ENCODE results near the gene MTFMT.
"Not testable (repeated sequence)": the region's sequence is repeated elsewhere in the genome, so short reads cannot be mapped to it uniquely, and the experiment has no call there.

The MTFMT gene

GRCh38 chr15:65028338-65028737 lies 1.1 kb downstream of the MTFMT start:
- in situ Hi-C loops (cut with HindIII; ENCODE audit: low sequenced_read_pairs): no loop called here
- peak overlapping the region; percentile 75 for H3K4me3 ChIP-seq (ENCODE audit: low read depth, low read length)
- DNase-seq (ENCODE audit: low read depth, low spot score): no peak

DNA sequence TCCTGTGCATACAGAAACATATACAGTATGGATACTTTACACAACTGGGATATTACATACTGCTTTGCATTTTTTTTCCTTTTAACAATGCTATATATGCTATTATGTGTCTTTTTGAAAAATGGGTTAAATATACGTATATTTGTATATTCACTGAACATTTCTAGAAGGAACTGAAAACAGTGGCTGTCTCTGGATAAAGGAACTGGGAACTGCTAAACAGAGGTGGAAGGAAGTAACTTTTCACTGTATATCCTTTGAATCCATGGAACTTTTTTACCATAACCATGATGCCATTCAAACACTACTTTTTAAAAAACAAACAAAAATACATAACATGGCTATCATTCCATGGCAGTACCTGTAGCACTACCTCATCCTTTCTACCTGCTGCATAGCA lies 1.8 kb downstream of the MTFMT start:
- H3K4me3 ChIP-seq (ENCODE audit: low read depth, low read length): no peak overlapping the region
- in situ Hi-C loops (cut with HindIII; ENCODE audit: low sequenced_read_pairs): no loop called here
- no peak for TF ChIP-seq CTCF (IDR thresholded peaks at IDR 0.05; ENCODE audit: low read depth, low read length)
- DNase-seq (ENCODE audit: low read depth, low spot score): no peak

More at GRCh38 chr15:65028338-65028737, 1.1 kb downstream of the MTFMT start:
- TF ChIP-seq CTCF (IDR thresholded peaks at IDR 0.05; ENCODE audit: low read depth, low read length): no peak

DNA sequence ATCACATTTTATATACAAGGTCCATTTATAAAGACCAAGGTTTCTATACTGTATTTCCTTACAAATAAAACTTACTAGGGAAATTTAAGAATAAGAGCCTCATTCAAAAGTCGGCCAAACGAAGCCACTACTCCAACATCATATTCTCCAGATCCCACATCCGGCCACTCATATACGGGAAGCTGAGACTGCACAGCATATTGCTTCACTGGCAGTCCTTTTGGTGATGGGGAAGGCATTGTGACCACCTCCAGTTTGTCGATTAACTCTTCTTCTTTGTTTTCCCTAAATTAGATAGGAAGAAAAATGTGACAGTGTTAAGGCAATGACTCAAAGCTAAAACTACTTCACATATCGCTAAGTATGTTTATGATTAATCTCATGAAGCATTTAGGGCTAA lies 2.7 kb downstream of the MTFMT start:
- TF ChIP-seq CTCF (IDR thresholded peaks at IDR 0.05; ENCODE audit: low read depth, low read length): no peak
- in situ Hi-C loops (cut with HindIII; ENCODE audit: low sequenced_read_pairs): no loop called here
- no peak for DNase-seq (ENCODE audit: low read depth, low spot score)

GRCh38 chr15:65021488-65021887 lies 8.0 kb downstream of the MTFMT start:
- no peak for DNase-seq (ENCODE audit: low read depth, low spot score)
- no peak for TF ChIP-seq CTCF (IDR thresholded peaks at IDR 0.05; ENCODE audit: low read depth, low read length)
- in situ Hi-C loops (cut with HindIII; ENCODE audit: low sequenced_read_pairs): no loop called here
- no peak overlapping the region for H3K4me3 ChIP-seq (ENCODE audit: low read depth, low read length)

More for the DNA sequence above, 2.7 kb downstream of the MTFMT start:
- no peak overlapping the region for H3K4me3 ChIP-seq (ENCODE audit: low read depth, low read length)

- no peak for TF ChIP-seq CTCF (IDR thresholded peaks at IDR 0.05; ENCODE audit: low read depth, low read length)
- in situ Hi-C loops (cut with HindIII; ENCODE audit: low sequenced_read_pairs): no loop called here
Observed at GRCh38 chr15:65020419-65020818, 9.0 kb downstream of the MTFMT start.

GRCh38 chr15:65011198-65011597 lies 18.2 kb downstream of the MTFMT start:
- DNase-seq (ENCODE audit: low read depth, low spot score); in situ Hi-C loops (cut with HindIII; ENCODE audit: low sequenced_read_pairs); H3K4me3 ChIP-seq (ENCODE audit: low read depth, low read length): not testable (repeated sequence)

More at GRCh38 chr15:65020419-65020818, 9.0 kb downstream of the MTFMT start:
- no peak overlapping the region for H3K4me3 ChIP-seq (ENCODE audit: low read depth, low read length)
- no peak for DNase-seq (ENCODE audit: low read depth, low spot score)

- TF ChIP-seq CTCF (IDR thresholded peaks at IDR 0.05; ENCODE audit: low read depth, low read length): no peak
- no peak for DNase-seq (ENCODE audit: low read depth, low spot score)
- in situ Hi-C loops (cut with HindIII; ENCODE audit: low sequenced_read_pairs): no loop called here
- H3K4me3 ChIP-seq (ENCODE audit: low read depth, low read length): no peak overlapping the region
Observed at GRCh38 chr15:65008983-65009382, 20.5 kb downstream of the MTFMT start.
